Panc1 (cell line): ENCODE results near the gene HES3. TPM values are rescaled to one million over a fixed set of nuclear protein-coding genes. Genes with fewer than 3 reads are reported as not detected.
A peak's percentile ranks its signal among the peaks of the same experiment; 100 is the strongest.

ENCODE experiments used
- ATAC-seq: fragments of 200-7000 bp; cut with Tn5 transposase; 2 replicates; pipeline ENCODE4 v1.9.1; 2020; ENCODE audit warnings: mild to moderate bottlenecking, moderate library complexity
- BruUV-seq: library from RNA; stranded (reverse); fragments of 400-500 nt; replicated peaks from 2 replicates; lab custom pipeline; 2021; lab: Mats Ljungman, UMichigan
- CTCF ChIA-PET: fragments of 300-600 bp; sonication (Branson Sonifier 250); formaldehyde crosslinking; loops from one replicate; lab custom pipeline; 2022; ENCODE audit warnings: antibody characterized with exemption; lab: Charles Lee
- POLR2A ChIA-PET: fragments of 300-600 bp; sonication (Branson Sonifier 250); formaldehyde crosslinking; loops from one replicate; lab custom pipeline; 2022; ENCODE audit warnings: antibody characterized with exemption; lab: Charles Lee
- DNase-seq: peaks from one replicate; pipeline ENCODE4 v3.0.0-alpha.2; 2010; ENCODE audit warnings: low read depth, low spot score
- H3K27ac ChIP-seq: 2 replicates; pipeline ENCODE4 v1.5.1; 2011; ENCODE audit warnings: mild to moderate bottlenecking, low read length, inconsistent platforms
- H3K27me3 ChIP-seq: fragments of 200-500 bp; sonication (Bioruptor generic); 2 replicates; pipeline ENCODE4 v1.6.0; 2014; ENCODE audit warnings: low read length, inconsistent platforms; ENCODE audit not compliant: control insufficient read depth, insufficient read depth
- H3K36me3 ChIP-seq: fragments of 200-500 bp; sonication (Bioruptor generic); 2 replicates; pipeline ENCODE4 v1.5.1; 2014; ENCODE audit warnings: inconsistent platforms, mild to moderate bottlenecking, low read length, moderate library complexity; ENCODE audit not compliant: control insufficient read depth, insufficient read depth
- H3K4me1 ChIP-seq: 2 replicates; pipeline ENCODE4 v1.5.1; 2011; ENCODE audit warnings: inconsistent platforms, mild to moderate bottlenecking, low read length, moderate library complexity; ENCODE audit not compliant: control insufficient read depth, insufficient read depth
- H3K4me3 ChIP-seq, 2 experiments: 2 replicates each; pipeline ENCODE4 v1.5.1; 2011 to 2012; ENCODE audit warnings: low read depth in 2 of 2, low read length in 2 of 2, mild to moderate bottlenecking in 2 of 2, inconsistent platforms in 1 of 2, moderate library complexity in 1 of 2
- H3K9me3 ChIP-seq: fragments of 200-500 bp; sonication (Bioruptor generic); 2 replicates; pipeline ENCODE4 v1.5.1; 2014; ENCODE audit warnings: low read depth, mild to moderate bottlenecking, inconsistent platforms, low read length, moderate library complexity; ENCODE audit not compliant: control insufficient read depth, insufficient read depth
- CTCF ChIP-seq: fragments of 450-650 bp; IDR thresholded peaks from 2 replicates; pipeline ENCODE4 v1.5.1; 2017; ENCODE audit warnings: mild to moderate bottlenecking
- POLR2AphosphoS5 ChIP-seq: IDR thresholded peaks from 2 replicates; pipeline ENCODE4 v1.6.1; 2012; ENCODE audit warnings: mild to moderate bottlenecking, low read depth, low read length, moderate library complexity
- REST ChIP-seq, 2 experiments: IDR thresholded peaks; 2 replicates each; pipeline ENCODE4 v1.6.1; 2011 to 2012; ENCODE audit warnings: low read depth in 2 of 2, control low read depth in 1 of 2, low read length in 1 of 2, mild to moderate bottlenecking in 1 of 2, moderate library complexity in 1 of 2; ENCODE audit not compliant: insufficient read depth in 1 of 2
- SIN3A ChIP-seq: IDR thresholded peaks from 2 replicates; pipeline ENCODE4 v1.6.1; 2012; ENCODE audit warnings: low read depth, mild to moderate bottlenecking, low read length, moderate library complexity, borderline replicate concordance; ENCODE audit not compliant: insufficient read depth
- TCF7L2 ChIP-seq: IDR thresholded peaks from 2 replicates; pipeline ENCODE4 v1.6.1; 2011; ENCODE audit warnings: mild to moderate bottlenecking, low read depth, low read length, inconsistent platforms
- in situ Hi-C: cut with HindIII; loops from 2 replicates; pipeline ENCODE4 v1.10.0; 2016; ENCODE audit warnings: low sequenced_read_pairs, low pct_unique_long_range_greater_than_20kb
- intact Hi-C: fragments of 100-400 bp; cut with micrococcal nuclease; formaldehyde crosslinking; loops from one replicate; pipeline ENCODE4 v1.10.0; 2022; ENCODE audit not compliant: unreplicated experiment
- total RNA-seq: library from RNA; stranded (reverse); gene quantifications from one replicate; pipeline ENCODE4 v1.2.1, GENCODE V29; 2021; ENCODE audit not compliant: unreplicated experiment

HES3 gene
- total RNA-seq, 1 experiment from 2014 or later = not detected

GRCh38 chr1:6260961-6261614 is 17.1 kb downstream of the HES3 start, which contains the start of gene GPR153:
GPR153 (minus strand) TSS chr1:6261098; CDS start chr1:6254905, 6,193 bp downstream.
- in situ Hi-C loops = no loop called here
- POLR2A ChIA-PET = no interaction called here
- CTCF ChIA-PET = no interaction called here

GRCh38 chr1:6261615-6261995 is 17.6 kb downstream of the HES3 start:
- POLR2A ChIA-PET = no interaction called here
- no peaks in the 10 kb centered on the region for H3K4me1 ChIP-seq
- no peak for DNase-seq
- in situ Hi-C loops = no loop called here
- CTCF ChIA-PET = interaction anchor here (0.6 kb wide), 1 partner anchor 21 kb away, joined by 6 read pairs; no protein-coding TSS in a partner anchor
- H3K27ac ChIP-seq = no peak overlapping the region
- intact Hi-C loops = no loop called here
- no peaks in the 10 kb centered on the region for H3K27me3 ChIP-seq
- H3K4me3 ChIP-seq = peak overlapping the region; percentile 54 to 56
- TF ChIP-seq POLR2AphosphoS5 (no peak), TCF7L2 (no peak), CTCF (no peak), SIN3A (no peak), REST (IDR thresholded peaks at IDR 0.05; ENCODE audit: insufficient read depth in 1 of 2, low read depth in 2 of 2, low read length in 1 of 2) (no peak)
- no TSS peak for BruUV-seq
- no peaks in the 10 kb centered on the region for H3K9me3 ChIP-seq
- ATAC-seq = no peak
- no peaks in the 10 kb centered on the region for H3K36me3 ChIP-seq

More at GRCh38 chr1:6260961-6261614, 17.1 kb downstream of the HES3 start, which contains the start of gene GPR153:
- intact Hi-C loops = no loop called here
- Histone ChIP-seq H3K36me3 (no peaks in the 10 kb centered on the region), H3K4me1 (no peaks in the 10 kb centered on the region), H3K9me3 (no peaks in the 10 kb centered on the region), H3K27ac (no peak within 1 kb of the TSS), H3K27me3 (no peaks in the 10 kb centered on the region), H3K4me3 (peak within 1 kb of the TSS; percentile 56 to 62)
- DNase-seq (no peak), ATAC-seq (peak; percentile 81)
- no TSS peak for BruUV-seq
- no peak; the same call in 1 of the 2 replicates for TF ChIP-seq SIN3A
- TF ChIP-seq CTCF = no peak
- no peak for TF ChIP-seq TCF7L2
- no peak for TF ChIP-seq POLR2AphosphoS5
- no peak for TF ChIP-seq REST (IDR thresholded peaks at IDR 0.05; ENCODE audit: insufficient read depth in 1 of 2, low read depth in 2 of 2, low read length in 1 of 2)
